ENCODE measurements around the gene FAM200B. TPM values are rescaled to one million over a fixed set of nuclear protein-coding genes. Genes with fewer than 3 reads are reported as not detected.
A peak's percentile ranks its signal among the peaks of the same experiment; 100 is the strongest.

Gene FAM200B
- 45.3 and 52.8 TPM in 2 replicates for total RNA-seq (2014; rRNA removed; shearing (Covaris generic))

GRCh38 chr4:15681372-15682241 lies at the start of gene FAM200B:
Gene FAM200B, plus strand, starts transcription at chr4:15681827. Its CDS starts 5,151 bp downstream, at chr4:15686978.
- peak within 1 kb of the TSS; percentile 59 for H3K4me3 ChIP-seq
- H3K36me3 ChIP-seq, result peaks cover 36% of the 10 kb centered on the region
- H3K9me3 ChIP-seq (replicated peaks), result no peaks in the 10 kb centered on the region
- peaks cover 15% of the 10 kb centered on the region for H3K4me1 ChIP-seq (replicated peaks)
- no peaks in the 10 kb centered on the region for H3K27me3 ChIP-seq (replicated peaks)
- peak within 1 kb of the TSS; percentile 91 for H3K27ac ChIP-seq
- peak; percentile 97 to 98 for DNase-seq (ENCODE audit: low read depth in 1 of 2, low spot score in 2 of 2)

- Histone ChIP-seq H3K4me3 (no peak overlapping the region), H3K36me3 (peaks cover 18% of the 10 kb centered on the region)
- no peak for DNase-seq (ENCODE audit: low read depth in 1 of 2, low spot score in 2 of 2)
Observed at GRCh38 chr4:15636818-15637217, 44.8 kb upstream of the FAM200B start.

GRCh38 chr4:15638418-15638817 lies 43.2 kb upstream of the FAM200B start:
- H3K9me3 ChIP-seq (replicated peaks), result no peaks in the 10 kb centered on the region
- DNase-seq (ENCODE audit: low read depth in 1 of 2, low spot score in 2 of 2), result no peak
- H3K27me3 ChIP-seq (replicated peaks), result no peaks in the 10 kb centered on the region
- H3K4me3 ChIP-seq, result no peak overlapping the region
- H3K4me1 ChIP-seq (replicated peaks), result no peaks in the 10 kb centered on the region
- H3K36me3 ChIP-seq, result peaks cover 18% of the 10 kb centered on the region
- H3K27ac ChIP-seq, result no peak overlapping the region

More at GRCh38 chr4:15636818-15637217, 44.8 kb upstream of the FAM200B start:
- Histone ChIP-seq H3K9me3 (replicated peaks) (no peaks in the 10 kb centered on the region), H3K4me1 (replicated peaks) (no peaks in the 10 kb centered on the region), H3K27ac (no peak overlapping the region), H3K27me3 (replicated peaks) (no peaks in the 10 kb centered on the region)

GRCh38 chr4:15648600-15648999 lies 33.0 kb upstream of the FAM200B start:
- Histone ChIP-seq H3K4me1 (replicated peaks) (peaks cover 15% of the 10 kb centered on the region; the same call in 1 of the 2 replicates), H3K4me3 (no peak overlapping the region), H3K27ac (no peak overlapping the region), H3K27me3 (replicated peaks) (no peaks in the 10 kb centered on the region), H3K9me3 (replicated peaks) (no peaks in the 10 kb centered on the region), H3K36me3 (no peaks in the 10 kb centered on the region)
- no peak for DNase-seq (ENCODE audit: low read depth in 1 of 2, low spot score in 2 of 2)

- Histone ChIP-seq H3K27ac (no peak overlapping the region), H3K27me3 (replicated peaks) (no peaks in the 10 kb centered on the region), H3K36me3 (peaks cover 5% of the 10 kb centered on the region), H3K4me3 (no peak overlapping the region), H3K9me3 (replicated peaks) (no peaks in the 10 kb centered on the region), H3K4me1 (replicated peaks) (peaks cover 15% of the 10 kb centered on the region; the same call in 1 of the 2 replicates)
- peak; percentile 28 to 43 for DNase-seq (ENCODE audit: low read depth in 1 of 2, low spot score in 2 of 2)
Observed at GRCh38 chr4:15649914-15650545, 31.6 kb upstream of the FAM200B start.

GRCh38 chr4:15651676-15652075 lies 30.0 kb upstream of the FAM200B start:
- no peak for DNase-seq (ENCODE audit: low read depth in 1 of 2, low spot score in 2 of 2)
- no peak overlapping the region for H3K4me3 ChIP-seq
- H3K36me3 ChIP-seq, result peaks cover 14% of the 10 kb centered on the region
- no peaks in the 10 kb centered on the region for H3K9me3 ChIP-seq (replicated peaks)
- H3K4me1 ChIP-seq (replicated peaks), result peaks cover 27% of the 10 kb centered on the region
- H3K27me3 ChIP-seq (replicated peaks), result no peaks in the 10 kb centered on the region
- H3K27ac ChIP-seq, result no peak overlapping the region

- H3K36me3 ChIP-seq, result peaks cover 14% of the 10 kb centered on the region
- no peaks in the 10 kb centered on the region for H3K27me3 ChIP-seq (replicated peaks)
- H3K27ac ChIP-seq, result no peak overlapping the region
- no peak overlapping the region for H3K4me3 ChIP-seq
- DNase-seq (ENCODE audit: low read depth in 1 of 2, low spot score in 2 of 2), result no peak
- H3K9me3 ChIP-seq (replicated peaks), result no peaks in the 10 kb centered on the region
- H3K4me1 ChIP-seq (replicated peaks), result peaks cover 27% of the 10 kb centered on the region
Observed at GRCh38 chr4:15652191-15652590, 29.4 kb upstream of the FAM200B start.

- Histone ChIP-seq H3K9me3 (replicated peaks) (no peaks in the 10 kb centered on the region), H3K27ac (peak overlapping the region; percentile 69; the same call in 1 of the 2 replicates), H3K27me3 (replicated peaks) (no peaks in the 10 kb centered on the region), H3K4me3 (peak overlapping the region; percentile 94), H3K36me3 (peaks cover 14% of the 10 kb centered on the region), H3K4me1 (replicated peaks) (peaks cover 27% of the 10 kb centered on the region)
- DNase-seq (ENCODE audit: low read depth in 1 of 2, low spot score in 2 of 2), result no peak
Observed at GRCh38 chr4:15652841-15653240, 28.8 kb upstream of the FAM200B start.

GRCh38 chr4:15653420-15653819 lies 28.2 kb upstream of the FAM200B start:
- Histone ChIP-seq H3K27me3 (replicated peaks) (no peaks in the 10 kb centered on the region), H3K27ac (peak overlapping the region; percentile 69), H3K36me3 (peaks cover 14% of the 10 kb centered on the region), H3K9me3 (replicated peaks) (no peaks in the 10 kb centered on the region), H3K4me1 (replicated peaks) (peaks cover 30% of the 10 kb centered on the region), H3K4me3 (peak overlapping the region; percentile 94)
- no peak for DNase-seq (ENCODE audit: low read depth in 1 of 2, low spot score in 2 of 2)

- Histone ChIP-seq H3K36me3 (peaks cover 14% of the 10 kb centered on the region), H3K4me3 (peak overlapping the region; percentile 94), H3K27ac (peak overlapping the region; percentile 98), H3K9me3 (replicated peaks) (no peaks in the 10 kb centered on the region), H3K27me3 (replicated peaks) (no peaks in the 10 kb centered on the region), H3K4me1 (replicated peaks) (peaks cover 30% of the 10 kb centered on the region)
- DNase-seq (ENCODE audit: low read depth in 1 of 2, low spot score in 2 of 2), result peak; percentile 41 to 52
Observed at GRCh38 chr4:15653864-15654592, 27.6 kb upstream of the FAM200B start.

- DNase-seq (ENCODE audit: low read depth in 1 of 2, low spot score in 2 of 2), result peak; percentile 34 to 69
- peak overlapping the region; percentile 94 for H3K4me3 ChIP-seq
- peak overlapping the region; percentile 98 for H3K27ac ChIP-seq
- H3K27me3 ChIP-seq (replicated peaks), result no peaks in the 10 kb centered on the region
- no peaks in the 10 kb centered on the region for H3K9me3 ChIP-seq (replicated peaks)
- peaks cover 14% of the 10 kb centered on the region for H3K36me3 ChIP-seq
- H3K4me1 ChIP-seq (replicated peaks), result peaks cover 30% of the 10 kb centered on the region
Observed at GRCh38 chr4:15654593-15655222, 26.9 kb upstream of the FAM200B start.

GRCh38 chr4:15655223-15656037 lies 26.2 kb upstream of the FAM200B start, which contains the start of gene FBXL5:
Gene FBXL5, minus strand, starts transcription at chr4:15655357. Its CDS starts 70 bp downstream, at chr4:15655287.
- Histone ChIP-seq H3K4me1 (replicated peaks) (peaks cover 30% of the 10 kb centered on the region), H3K27me3 (replicated peaks) (no peaks in the 10 kb centered on the region), H3K27ac (peak within 1 kb of the TSS; percentile 98), H3K4me3 (peak within 1 kb of the TSS; percentile 94), H3K36me3 (peaks cover 14% of the 10 kb centered on the region), H3K9me3 (replicated peaks) (no peaks in the 10 kb centered on the region)
- DNase-seq (ENCODE audit: low read depth in 1 of 2, low spot score in 2 of 2), result peak; percentile 63 to 86

Measured in SJSA1 (cell line).